Breast epithelium (tissue), 3 donors: ENCODE results near the gene GBP7.

Experiments
- POLR2A ChIP-seq: fragments of 450-650 bp; IDR thresholded peaks from one replicate; pipeline ENCODE4 v1.6.1; 2016; ENCODE audit warnings: antibody characterized with exemption, mild to moderate bottlenecking, moderate library complexity
- TF ChIP-seq, protein P1 (sequence below), 3 donors: fragments of 450-650 bp; IDR thresholded peaks; one replicate each; pipeline ENCODE4 v1.5.1; 2016 to 2017; ENCODE audit warnings: antibody characterized with exemption in 3 of 3, mild to moderate bottlenecking in 3 of 3, moderate library complexity in 3 of 3

DNA sequence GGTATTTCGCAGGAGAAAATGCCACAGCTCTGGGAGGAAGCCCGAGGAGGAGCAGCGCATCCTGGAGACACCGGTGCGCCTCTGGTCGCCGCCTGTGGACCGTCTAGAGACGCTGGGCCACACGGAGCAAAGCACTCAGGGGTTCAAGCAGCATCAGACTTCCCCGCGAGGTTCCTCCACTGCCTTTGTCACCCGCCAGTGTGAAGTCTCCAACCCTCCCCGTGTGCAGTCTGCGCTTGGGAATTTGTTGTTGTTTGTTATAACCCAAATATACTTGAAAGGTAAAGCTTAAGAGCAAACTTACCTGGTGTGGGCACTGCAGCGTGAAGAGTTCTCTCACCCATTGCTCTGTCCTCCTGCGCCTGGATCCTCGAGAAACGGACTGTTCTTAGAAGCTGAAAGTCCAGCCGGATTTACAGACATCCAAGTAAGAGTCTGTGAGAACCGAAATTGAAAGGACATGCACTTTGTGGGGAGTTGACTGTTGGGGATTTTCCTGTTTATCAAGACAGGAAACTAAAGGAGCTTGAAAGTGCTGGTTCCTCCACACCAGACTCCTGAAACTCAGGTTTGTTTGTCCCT lies 22.8 kb upstream of the GBP7 start, which contains the start of gene GBP4:
- no peak for TF ChIP-seq POLR2A
- TF ChIP-seq, protein P1, sequence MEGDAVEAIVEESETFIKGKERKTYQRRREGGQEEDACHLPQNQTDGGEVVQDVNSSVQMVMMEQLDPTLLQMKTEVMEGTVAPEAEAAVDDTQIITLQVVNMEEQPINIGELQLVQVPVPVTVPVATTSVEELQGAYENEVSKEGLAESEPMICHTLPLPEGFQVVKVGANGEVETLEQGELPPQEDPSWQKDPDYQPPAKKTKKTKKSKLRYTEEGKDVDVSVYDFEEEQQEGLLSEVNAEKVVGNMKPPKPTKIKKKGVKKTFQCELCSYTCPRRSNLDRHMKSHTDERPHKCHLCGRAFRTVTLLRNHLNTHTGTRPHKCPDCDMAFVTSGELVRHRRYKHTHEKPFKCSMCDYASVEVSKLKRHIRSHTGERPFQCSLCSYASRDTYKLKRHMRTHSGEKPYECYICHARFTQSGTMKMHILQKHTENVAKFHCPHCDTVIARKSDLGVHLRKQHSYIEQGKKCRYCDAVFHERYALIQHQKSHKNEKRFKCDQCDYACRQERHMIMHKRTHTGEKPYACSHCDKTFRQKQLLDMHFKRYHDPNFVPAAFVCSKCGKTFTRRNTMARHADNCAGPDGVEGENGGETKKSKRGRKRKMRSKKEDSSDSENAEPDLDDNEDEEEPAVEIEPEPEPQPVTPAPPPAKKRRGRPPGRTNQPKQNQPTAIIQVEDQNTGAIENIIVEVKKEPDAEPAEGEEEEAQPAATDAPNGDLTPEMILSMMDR (IDR thresholded peaks at IDR 0.05) = no peak
